IMR-90 (cell line): ENCODE results near the gene MTX3. TPM values are rescaled to one million over a fixed set of nuclear protein-coding genes. Genes with fewer than 3 reads are reported as not detected.

ENCODE experiments used
- ATAC-seq: fragments of 200-7000 bp; cut with Tn5 transposase; 2 replicates; pipeline ENCODE4 v1.9.1; 2020; ENCODE audit warnings: low read depth, mild to moderate bottlenecking, moderate library complexity
- BruUV-seq: library from RNA; stranded (reverse); fragments of 400-500 nt; replicated peaks from 2 replicates; lab custom pipeline; 2021; lab: Mats Ljungman, UMichigan
- CTCF ChIA-PET: fragments of 300-600 bp; formaldehyde crosslinking; extraction: SDS; loops from one replicate; lab custom pipeline; 2021; ENCODE audit warnings: antibody characterized with exemption; lab: Yijun Ruan, JAX
- POLR2A ChIA-PET: fragments of 300-600 bp; sonication (Branson Sonifier 250); formaldehyde crosslinking; loops from one replicate; lab custom pipeline; 2022; ENCODE audit warnings: antibody characterized with exemption; ENCODE audit not compliant: unreplicated experiment; lab: Charles Lee
- DNase-seq: peaks from one replicate; pipeline ENCODE4 v3.0.0; 2013
- H2AFZ ChIP-seq: replicated peaks from 2 replicates; pipeline ENCODE3; 2013; ENCODE audit warnings: low read length, mild to moderate bottlenecking; ENCODE audit not compliant: poor library complexity
- H2AK5ac ChIP-seq: 2 replicates; pipeline ENCODE4 v1.6.1; 2013; ENCODE audit warnings: low read depth, low read length, inconsistent platforms
- H2AK9ac ChIP-seq: replicated peaks from 2 replicates; pipeline ENCODE3; 2013; ENCODE audit warnings: mild to moderate bottlenecking, low read depth, low read length, moderate library complexity; ENCODE audit not compliant: poor library complexity
- H2BK120ac ChIP-seq: 2 replicates; pipeline ENCODE4 v1.6.1; 2013; ENCODE audit warnings: low read depth, low read length, inconsistent platforms
- H2BK15ac ChIP-seq: 3 replicates; pipeline ENCODE4 v1.6.1; 2013; ENCODE audit warnings: low read depth, low read length, inconsistent platforms
- H2BK20ac ChIP-seq: 2 replicates; pipeline ENCODE4 v1.6.1; 2013; ENCODE audit warnings: low read depth, mild to moderate bottlenecking, inconsistent platforms, low read length, moderate library complexity
- H2BK5ac ChIP-seq: 2 replicates; pipeline ENCODE4 v1.6.1; 2013; ENCODE audit warnings: mild to moderate bottlenecking, low read depth, low read length, inconsistent platforms; ENCODE audit not compliant: poor library complexity, severe bottlenecking
- H3K14ac ChIP-seq: replicated peaks from 2 replicates; pipeline ENCODE4 v1.6.1; 2013; ENCODE audit warnings: low read depth, low read length, inconsistent platforms
- H3K18ac ChIP-seq: 2 replicates; pipeline ENCODE4 v1.6.1; 2013; ENCODE audit warnings: low read depth, low read length, control low read depth
- H3K23ac ChIP-seq: 2 replicates; pipeline ENCODE4 v1.6.1; 2013; ENCODE audit warnings: low read depth, low read length, inconsistent platforms
- H3K27ac ChIP-seq: 2 replicates; pipeline ENCODE4 v1.5.1; 2013; ENCODE audit warnings: mild to moderate bottlenecking, control low read depth, low read length; ENCODE audit not compliant: insufficient read depth
- H3K27me3 ChIP-seq: 2 replicates; pipeline ENCODE4 v1.6.1; 2013; ENCODE audit warnings: low read length; ENCODE audit not compliant: control insufficient read depth, insufficient read depth
- H3K36me3 ChIP-seq: 2 replicates; pipeline ENCODE4 v1.6.1; 2013; ENCODE audit warnings: low read length, mixed read lengths; ENCODE audit not compliant: control insufficient read depth, insufficient read depth
- H3K4ac ChIP-seq: 2 replicates; pipeline ENCODE4 v1.6.1; 2013; ENCODE audit warnings: low read depth, low read length, inconsistent platforms
- H3K4me1 ChIP-seq: 2 replicates; pipeline ENCODE4 v1.6.1; 2013; ENCODE audit warnings: low read length, mixed read lengths; ENCODE audit not compliant: control insufficient read depth, insufficient read depth
- H3K4me2 ChIP-seq: 2 replicates; pipeline ENCODE4 v1.6.1; 2013; ENCODE audit warnings: low read depth, mild to moderate bottlenecking, control low read depth, low read length, moderate library complexity
- H3K4me3 ChIP-seq: 2 replicates; pipeline ENCODE4 v1.5.1; 2013; ENCODE audit warnings: low read depth, mild to moderate bottlenecking, control low read depth, low read length, moderate library complexity; ENCODE audit not compliant: insufficient read depth
- H3K56ac ChIP-seq: 2 replicates; pipeline ENCODE4 v1.6.1; 2013; ENCODE audit warnings: low read length, inconsistent platforms; ENCODE audit not compliant: insufficient read depth; ENCODE audit errors: extremely low read depth
- H3K79me1 ChIP-seq, 2 experiments: 2 replicates each; pipeline ENCODE4 v1.6.1; 2013; ENCODE audit warnings: low read length in 2 of 2, inconsistent platforms in 1 of 2, low read depth in 1 of 2
- H3K9ac ChIP-seq: 2 replicates; pipeline ENCODE4 v1.6.1; 2013; ENCODE audit warnings: low read depth, low read length, control low read depth
- H3K9me1 ChIP-seq: 2 replicates; pipeline ENCODE4 v1.6.1; 2013; ENCODE audit warnings: low read length, inconsistent platforms; ENCODE audit not compliant: insufficient read depth
- H3K9me3 ChIP-seq: 2 replicates; pipeline ENCODE4 v1.6.1; 2013; ENCODE audit warnings: low read length; ENCODE audit not compliant: control insufficient read depth, insufficient read depth
- H4K20me1 ChIP-seq: 2 replicates; pipeline ENCODE4 v1.6.1; 2013; ENCODE audit warnings: low read length, inconsistent platforms; ENCODE audit not compliant: insufficient read depth
- H4K5ac ChIP-seq: 2 replicates; pipeline ENCODE4 v1.6.1; 2013; ENCODE audit warnings: mild to moderate bottlenecking, low read depth, low read length, control low read depth
- H4K8ac ChIP-seq, 2 experiments: 2 replicates each; pipeline ENCODE4 v1.6.1; 2013; ENCODE audit warnings: low read depth in 2 of 2, low read length in 2 of 2, control low read depth in 1 of 2, inconsistent platforms in 1 of 2
- H4K91ac ChIP-seq: 2 replicates; pipeline ENCODE4 v1.6.1; 2013; ENCODE audit warnings: low read depth, low read length, inconsistent platforms; ENCODE audit not compliant: insufficient read depth
- BHLHE40 ChIP-seq: fragments of 150-350 bp; IDR thresholded peaks from 2 replicates; pipeline ENCODE4 v1.6.1; 2016; ENCODE audit warnings: mild to moderate bottlenecking, low read depth, low read length
- FOS ChIP-seq: fragments of 150-350 bp; IDR thresholded peaks from 2 replicates; pipeline ENCODE4 v1.6.1; 2016; ENCODE audit warnings: low read depth, low read length
- MAFK ChIP-seq: IDR thresholded peaks from 2 replicates; pipeline ENCODE4 v1.6.1; 2012; ENCODE audit warnings: low read depth, low read length, improper control_type of control experiment
- MAZ ChIP-seq: IDR thresholded peaks from 2 replicates; pipeline ENCODE4 v1.6.1; 2012; ENCODE audit warnings: low read depth, mild to moderate bottlenecking, low read length, improper control_type of control experiment, moderate library complexity, borderline replicate concordance
- NFE2L2 ChIP-seq: fragments of 150-350 bp; IDR thresholded peaks from 2 replicates; pipeline ENCODE4 v1.6.1; 2016; ENCODE audit warnings: low read depth, mild to moderate bottlenecking, low read length
- POLR2A ChIP-seq: IDR thresholded peaks from 2 replicates; pipeline ENCODE4 v1.6.1; 2012; ENCODE audit warnings: mild to moderate bottlenecking, low read depth, low read length
- RAD21 ChIP-seq: IDR thresholded peaks from 2 replicates; pipeline ENCODE4 v1.6.1; 2012; ENCODE audit warnings: low read length, improper control_type of control experiment
- RCOR1 ChIP-seq: IDR thresholded peaks from 2 replicates; pipeline ENCODE4 v1.6.1; 2012; ENCODE audit warnings: mild to moderate bottlenecking, low read length, improper control_type of control experiment; ENCODE audit not compliant: insufficient replicate concordance
- RFX5 ChIP-seq: IDR thresholded peaks from 2 replicates; pipeline ENCODE4 v1.8.0; 2012; ENCODE audit warnings: low read depth, mild to moderate bottlenecking, low read length, moderate library complexity
- SMC3 ChIP-seq: fragments of 150-350 bp; IDR thresholded peaks from 2 replicates; pipeline ENCODE4 v1.6.1; 2016; ENCODE audit warnings: low read depth, mild to moderate bottlenecking, antibody characterized with exemption, low read length, moderate library complexity
- USF2 ChIP-seq: fragments of 150-350 bp; IDR thresholded peaks from 2 replicates; pipeline ENCODE4 v1.6.1; 2017; ENCODE audit warnings: mild to moderate bottlenecking, antibody characterized with exemption, low read length, low read depth
- WGBS, 2 experiments: methylation state at CpG; one replicate each; pipeline versions ENCODE4 v1.1.5 to v1.1.7; 2013; ENCODE audit warnings: missing lambda C conversion rate in 2 of 2; ENCODE audit not compliant: insufficient read length in 1 of 2; ENCODE audit errors: extremely low coverage in 2 of 2; 5-methylcytosine and 5-hydroxymethylcytosine counted together
- dilution Hi-C: fragments of 300-500 bp; cut with HindIII; formaldehyde crosslinking; loops from one replicate; pipeline ENCODE4 v1.14.3; 2018; ENCODE audit warnings: low sequenced_read_pairs; ENCODE audit not compliant: unreplicated experiment
- in situ Hi-C: fragments of 300-500 bp; cut with MboI; formaldehyde crosslinking; loops from 3 replicates; pipeline ENCODE4 v1.14.3; 2019; ENCODE audit warnings: low sequenced_read_pairs, inconsistent platforms, mixed read lengths
- intact Hi-C: fragments of 100-400 bp; cut with micrococcal nuclease; formaldehyde crosslinking; loops from 2 replicates; pipeline ENCODE4 v1.10.0; 2022
- polyA plus RNA-seq, 3 experiments: library from polyadenylated mRNA; depleted of rRNA; stranded (reverse); fragments of >200 nt; gene quantifications; 2 replicates each; pipeline ENCODE4 v1.2.3, GENCODE V29; 2012; ENCODE audit warnings: low replicate concordance in 1 of 3
- total RNA-seq: library from RNA; depleted of rRNA; stranded (reverse); fragments of >200 nt; gene quantifications from 2 replicates; pipeline ENCODE4 v1.2.3, GENCODE V29; 2012
- TF ChIP-seq, protein P1 (sequence below): conservative IDR thresholded peaks from 2 replicates; pipeline ENCODE4 v1.5.1; 2012; ENCODE audit warnings: mild to moderate bottlenecking, low read depth, low read length, improper control_type of control experiment

MTX3 gene
- total and polyA plus RNA-seq, 2 of the 4 experiments (the other 2 are of a cell fraction) = 6.6 to 12.7 TPM

- TF ChIP-seq NFE2L2 (no peak), POLR2A (no peak), SMC3 (no peak)
These were observed 27.6 kb downstream of the MTX3 start (continued) for GRCh38 chr5:79963261-79964061.

GRCh38 chr5:79962575-79963222 is 28.4 kb downstream of the MTX3 start:
- Histone ChIP-seq H3K79me1 (no peaks in the 10 kb centered on the region), H3K4ac (peak overlapping the region; percentile 5; the same call in 1 of the 2 replicates), H3K36me3 (no peaks in the 10 kb centered on the region), H3K27ac (no peak overlapping the region), H4K5ac (no peak overlapping the region; the same call in 1 of the 2 replicates), H4K8ac (peak overlapping the region in 1 of 2 experiments; percentile 77; a peak in 1 of 4 replicates), H3K4me3 (no peak overlapping the region), H2BK5ac (no peak overlapping the region), H2AK5ac (no peak overlapping the region), H2BK120ac (peak overlapping the region; percentile 44; the same call in 1 of the 2 replicates), H3K9me3 (no peaks in the 10 kb centered on the region), H4K91ac (peak overlapping the region; percentile 14; the same call in 1 of the 2 replicates), H2BK20ac (peak overlapping the region; percentile 51), H3K27me3 (no peaks in the 10 kb centered on the region), H2BK15ac (no peak overlapping the region), H3K4me1 (peaks cover 13% of the 10 kb centered on the region), H4K20me1 (no peaks in the 10 kb centered on the region), H2AK9ac (peak overlapping the region; percentile 74), H3K23ac (0 out of 2 replicates have a peak overlapping the region, but pooled peaks have one; percentile 5), H3K9ac (no peak overlapping the region), H3K14ac (peak overlapping the region; percentile 17; the same call in 1 of the 2 replicates), H3K4me2 (no peak overlapping the region), H2AFZ (peak overlapping the region; percentile 82), H3K56ac (no peak overlapping the region; the same call in 1 of the 2 replicates), H3K18ac (no peak overlapping the region), H3K9me1 (peaks cover 6% of the 10 kb centered on the region)
- dilution Hi-C loops (no loop called here), intact Hi-C loops (no loop called here), in situ Hi-C loops (no loop called here)
- WGBS, 2 experiments = 33% methylated on average over 1 of the region's 11 CpGs; no CpG with 5 or more reads in 1 of the 2 experiments
- ChIA-PET POLR2A (no interaction called here), CTCF (interaction anchor here (0.6 to 1.2 kb wide), 2 partner anchors 17 to 27 kb away, joined by 3 to 4 read pairs; no protein-coding TSS in a partner anchor)
- BruUV-seq = no TSS peak
- peak; percentile 78 for ATAC-seq
- DNase-seq = peak; percentile 61
- TF ChIP-seq NFE2L2 (no peak), POLR2A (no peak), RFX5 (no peak), RCOR1 (no peak), MAZ (no peak), USF2 (no peak), BHLHE40 (no peak), MAFK (no peak), SMC3 (no peak), RAD21 (no peak), FOS (no peak)
- TF ChIP-seq, protein P1, sequence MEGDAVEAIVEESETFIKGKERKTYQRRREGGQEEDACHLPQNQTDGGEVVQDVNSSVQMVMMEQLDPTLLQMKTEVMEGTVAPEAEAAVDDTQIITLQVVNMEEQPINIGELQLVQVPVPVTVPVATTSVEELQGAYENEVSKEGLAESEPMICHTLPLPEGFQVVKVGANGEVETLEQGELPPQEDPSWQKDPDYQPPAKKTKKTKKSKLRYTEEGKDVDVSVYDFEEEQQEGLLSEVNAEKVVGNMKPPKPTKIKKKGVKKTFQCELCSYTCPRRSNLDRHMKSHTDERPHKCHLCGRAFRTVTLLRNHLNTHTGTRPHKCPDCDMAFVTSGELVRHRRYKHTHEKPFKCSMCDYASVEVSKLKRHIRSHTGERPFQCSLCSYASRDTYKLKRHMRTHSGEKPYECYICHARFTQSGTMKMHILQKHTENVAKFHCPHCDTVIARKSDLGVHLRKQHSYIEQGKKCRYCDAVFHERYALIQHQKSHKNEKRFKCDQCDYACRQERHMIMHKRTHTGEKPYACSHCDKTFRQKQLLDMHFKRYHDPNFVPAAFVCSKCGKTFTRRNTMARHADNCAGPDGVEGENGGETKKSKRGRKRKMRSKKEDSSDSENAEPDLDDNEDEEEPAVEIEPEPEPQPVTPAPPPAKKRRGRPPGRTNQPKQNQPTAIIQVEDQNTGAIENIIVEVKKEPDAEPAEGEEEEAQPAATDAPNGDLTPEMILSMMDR = no peak
